ENCODE measurements around the gene AIG1. TPM values are rescaled to one million over a fixed set of nuclear protein-coding genes. Genes with fewer than 3 reads are reported as not detected.
A peak's percentile ranks its signal among the peaks of the same experiment; 100 is the strongest.
"Not testable (repeated sequence)": the region's sequence is repeated elsewhere in the genome, so short reads cannot be mapped to it uniquely, and the experiment has no call there.

AIG1 gene
- 10 to 100 TPM; 11.7 to 12.1 TPM for total RNA-seq

GRCh38 chr6:143060806-143061596, at the start of gene AIG1:
TSS of gene AIG1 (plus strand) at chr6:143060889. CDS start at chr6:143060926, 37 bp downstream.
- Mint-ChIP-seq H3K4me1 (peaks cover 28% of the 10 kb centered on the region), H3K36me3 (ENCODE audit: low read depth) (no peaks in the 10 kb centered on the region), H3K4me3 (peak within 1 kb of the TSS; percentile 82), H3K27ac (peak within 1 kb of the TSS; percentile 93), H3K27me3 (no peaks in the 10 kb centered on the region), H3K9me3 (peaks cover 2% of the 10 kb centered on the region)
- ChIA-PET POLR2A (no interaction called here), CTCF (interaction anchor here (1.0 kb wide), 1 partner anchor 366 kb away, joined by 3 read pairs; no protein-coding TSS in a partner anchor)
- DNase-seq, result peak; percentile 73

DNA sequence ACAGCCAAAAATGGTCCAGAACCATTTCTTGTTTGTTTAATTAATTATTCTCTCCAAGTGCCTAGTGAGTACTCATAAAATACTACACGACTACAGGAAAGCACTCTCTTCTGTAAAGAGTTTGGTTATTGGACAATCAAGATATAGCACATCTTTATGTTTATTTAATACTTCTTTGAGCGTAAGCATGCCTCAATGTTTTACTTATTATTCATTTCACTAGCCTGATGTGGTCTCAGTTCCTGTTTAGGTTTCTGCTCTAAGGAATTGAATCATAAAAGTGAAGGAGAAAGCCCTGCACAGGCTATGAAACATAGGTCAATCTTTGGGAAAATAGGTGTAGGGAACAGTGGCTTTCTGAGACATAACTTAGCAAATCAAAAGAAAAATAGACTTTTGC, 45.9 kb upstream of the AIG1 start:
- Mint-ChIP-seq H3K27ac (no peak overlapping the region), H3K36me3 (ENCODE audit: low read depth) (no peaks in the 10 kb centered on the region), H3K27me3 (peaks cover 2% of the 10 kb centered on the region), H3K4me3 (no peak overlapping the region), H3K9me3 (peaks cover 2% of the 10 kb centered on the region), H3K4me1 (no peaks in the 10 kb centered on the region)
- ChIA-PET POLR2A (no interaction called here), CTCF (no interaction called here)
- DNase-seq, result no peak

- H3K27ac Mint-ChIP-seq, result no peak overlapping the region
Observed at GRCh38 chr6:143015300-143015706, 45.4 kb upstream of the AIG1 start.

DNA sequence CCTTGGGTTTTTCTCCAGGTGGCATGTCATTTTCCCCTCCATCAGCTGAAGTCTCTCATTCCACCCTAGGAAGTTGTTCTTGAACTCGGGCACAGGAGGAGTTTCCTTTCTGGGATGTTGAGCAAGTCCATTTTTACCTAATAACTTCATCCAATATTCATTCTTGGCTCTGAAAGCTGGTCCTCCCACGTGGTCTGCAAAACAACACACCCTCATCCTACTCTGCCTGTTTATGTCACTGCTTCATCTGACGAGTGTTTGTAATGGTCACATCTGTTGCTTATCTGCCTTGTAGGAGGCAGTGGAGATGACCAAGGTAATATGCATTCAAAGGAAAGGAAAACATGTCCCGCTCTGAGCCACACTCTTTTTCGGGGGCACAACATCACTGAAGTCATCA, 41.7 kb upstream of the AIG1 start:
- peaks cover 2% of the 10 kb centered on the region for H3K27me3 Mint-ChIP-seq
- ChIA-PET POLR2A (no interaction called here), CTCF (no interaction called here)
- no peak overlapping the region for H3K4me3 Mint-ChIP-seq
- peaks cover 12% of the 10 kb centered on the region for H3K9me3 Mint-ChIP-seq
- H3K27ac Mint-ChIP-seq, result no peak overlapping the region
- no peak for DNase-seq
- H3K36me3 Mint-ChIP-seq (ENCODE audit: low read depth), result no peaks in the 10 kb centered on the region
- H3K4me1 Mint-ChIP-seq, result no peaks in the 10 kb centered on the region

More at GRCh38 chr6:143015300-143015706, 45.4 kb upstream of the AIG1 start:
- no peak for DNase-seq
- Mint-ChIP-seq H3K4me1 (no peaks in the 10 kb centered on the region), H3K36me3 (ENCODE audit: low read depth) (no peaks in the 10 kb centered on the region), H3K27me3 (peaks cover 2% of the 10 kb centered on the region), H3K9me3 (peaks cover 2% of the 10 kb centered on the region), H3K4me3 (no peak overlapping the region)
- CTCF ChIA-PET, result no interaction called here
- POLR2A ChIA-PET, result no interaction called here

DNA sequence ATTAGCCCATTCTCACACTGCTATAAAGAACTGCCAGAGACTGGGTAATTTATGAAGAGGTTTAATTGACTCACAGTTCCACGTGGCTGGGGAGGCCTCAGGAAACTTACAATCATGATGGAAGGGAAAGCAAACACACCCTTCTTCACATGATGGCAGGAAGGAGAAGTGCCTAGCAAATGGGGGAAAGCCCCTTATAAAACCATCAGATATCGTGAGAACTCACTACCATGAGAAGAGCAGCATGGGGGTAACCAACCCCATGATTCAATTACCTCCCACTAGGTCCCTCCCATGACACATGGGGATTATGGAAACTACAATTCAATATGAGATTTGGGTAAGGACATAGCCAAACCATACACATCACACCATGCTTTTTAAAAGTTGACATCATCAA, 39.8 kb upstream of the AIG1 start:
- CTCF ChIA-PET; DNase-seq; H3K27ac Mint-ChIP-seq; H3K36me3 Mint-ChIP-seq (ENCODE audit: low read depth); H3K27me3 Mint-ChIP-seq; POLR2A ChIA-PET; H3K4me1 Mint-ChIP-seq; H3K4me3 Mint-ChIP-seq: not testable (repeated sequence)
- peaks cover 15% of the 10 kb centered on the region for H3K9me3 Mint-ChIP-seq

DNA sequence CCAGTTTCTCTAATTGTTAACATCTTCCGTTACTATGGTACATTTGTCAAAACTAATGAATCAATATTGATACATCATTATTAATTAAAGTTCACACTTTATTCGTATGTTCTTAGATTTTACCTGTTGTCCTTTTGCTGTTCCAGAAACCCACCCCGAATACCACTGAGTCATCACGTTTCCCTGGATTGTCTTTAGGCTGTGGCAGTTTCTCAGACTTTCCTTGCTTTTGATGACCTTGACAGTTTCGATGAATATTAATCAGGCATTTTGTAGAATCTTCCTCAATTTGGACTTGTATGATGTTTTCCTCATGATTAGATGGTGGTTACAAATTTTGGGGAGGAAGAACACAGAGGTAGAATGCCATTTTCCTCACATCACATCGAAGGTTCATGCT, 39.1 kb upstream of the AIG1 start:
- H3K4me1 Mint-ChIP-seq, result no peaks in the 10 kb centered on the region
- no peak for DNase-seq
- ChIA-PET CTCF (no interaction called here), POLR2A (no interaction called here)
- no peaks in the 10 kb centered on the region for H3K27me3 Mint-ChIP-seq
- peaks cover 18% of the 10 kb centered on the region for H3K9me3 Mint-ChIP-seq
- no peak overlapping the region for H3K27ac Mint-ChIP-seq
- H3K4me3 Mint-ChIP-seq, result no peak overlapping the region
- H3K36me3 Mint-ChIP-seq (ENCODE audit: low read depth), result no peaks in the 10 kb centered on the region

DNA sequence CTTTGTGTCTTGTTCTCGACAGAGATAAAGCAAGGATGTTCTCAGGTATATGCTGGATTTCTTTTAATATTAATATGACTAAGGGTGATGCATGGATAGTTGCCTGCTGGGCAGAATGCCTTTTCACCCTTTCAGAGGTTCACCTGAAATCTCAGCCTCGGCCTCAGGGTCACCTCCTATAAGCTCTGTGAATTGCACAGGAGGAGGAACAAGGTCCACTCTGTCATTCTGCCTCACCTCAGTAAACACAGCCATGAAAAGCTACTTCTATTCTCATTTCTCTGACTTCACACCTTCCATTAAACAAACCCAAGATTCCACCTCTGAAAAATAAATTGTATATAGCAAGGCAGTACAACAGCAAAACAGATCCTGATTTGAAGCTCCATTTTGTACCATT, 38.1 kb upstream of the AIG1 start:
- Mint-ChIP-seq H3K27ac (no peak overlapping the region), H3K9me3 (peaks cover 17% of the 10 kb centered on the region), H3K27me3 (no peaks in the 10 kb centered on the region), H3K4me1 (no peaks in the 10 kb centered on the region), H3K36me3 (ENCODE audit: low read depth) (no peaks in the 10 kb centered on the region), H3K4me3 (no peak overlapping the region)
- ChIA-PET CTCF (interaction anchor here (1.1 kb wide), 1 partner anchor 329 kb away, joined by 3 read pairs; no protein-coding TSS in a partner anchor), POLR2A (no interaction called here)
- DNase-seq, result no peak

DNA sequence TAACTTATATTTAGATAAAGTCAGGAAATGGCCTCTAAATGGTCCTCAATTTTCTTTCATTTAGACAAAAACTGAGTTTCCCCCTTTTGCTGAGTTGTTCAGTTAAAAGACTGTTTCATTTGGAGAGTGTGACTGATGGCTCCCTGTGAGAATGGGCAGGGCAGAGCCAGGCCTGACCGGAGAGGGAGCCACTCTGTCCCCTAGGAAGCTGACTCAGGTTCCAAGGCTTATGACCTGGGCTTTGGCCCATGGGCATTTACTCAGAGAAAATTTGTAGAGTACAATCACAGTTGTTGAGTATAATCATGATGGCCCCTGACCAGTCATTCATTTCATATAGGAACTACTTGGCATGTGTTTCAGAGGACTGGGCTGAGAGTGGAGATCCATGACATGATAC, 37.0 kb upstream of the AIG1 start:
- no peaks in the 10 kb centered on the region for H3K36me3 Mint-ChIP-seq (ENCODE audit: low read depth)
- H3K4me1 Mint-ChIP-seq, result no peaks in the 10 kb centered on the region
- no peak overlapping the region for H3K4me3 Mint-ChIP-seq
- ChIA-PET POLR2A (no interaction called here), CTCF (interaction anchor here (1.1 kb wide), 1 partner anchor 330 kb away, joined by 3 read pairs; no protein-coding TSS in a partner anchor)
- no peak for DNase-seq
- H3K27me3 Mint-ChIP-seq, result no peaks in the 10 kb centered on the region
- H3K9me3 Mint-ChIP-seq, result peaks cover 17% of the 10 kb centered on the region
- no peak overlapping the region for H3K27ac Mint-ChIP-seq

GRCh38 chr6:143024977-143025376, 35.7 kb upstream of the AIG1 start:
- H3K4me1 Mint-ChIP-seq, result no peaks in the 10 kb centered on the region
- no peak overlapping the region for H3K4me3 Mint-ChIP-seq
- no peaks in the 10 kb centered on the region for H3K36me3 Mint-ChIP-seq (ENCODE audit: low read depth)
- no peaks in the 10 kb centered on the region for H3K27me3 Mint-ChIP-seq
- ChIA-PET POLR2A (no interaction called here), CTCF (no interaction called here)
- no peak for DNase-seq
- peaks cover 17% of the 10 kb centered on the region for H3K9me3 Mint-ChIP-seq
- H3K27ac Mint-ChIP-seq, result no peak overlapping the region

DNA sequence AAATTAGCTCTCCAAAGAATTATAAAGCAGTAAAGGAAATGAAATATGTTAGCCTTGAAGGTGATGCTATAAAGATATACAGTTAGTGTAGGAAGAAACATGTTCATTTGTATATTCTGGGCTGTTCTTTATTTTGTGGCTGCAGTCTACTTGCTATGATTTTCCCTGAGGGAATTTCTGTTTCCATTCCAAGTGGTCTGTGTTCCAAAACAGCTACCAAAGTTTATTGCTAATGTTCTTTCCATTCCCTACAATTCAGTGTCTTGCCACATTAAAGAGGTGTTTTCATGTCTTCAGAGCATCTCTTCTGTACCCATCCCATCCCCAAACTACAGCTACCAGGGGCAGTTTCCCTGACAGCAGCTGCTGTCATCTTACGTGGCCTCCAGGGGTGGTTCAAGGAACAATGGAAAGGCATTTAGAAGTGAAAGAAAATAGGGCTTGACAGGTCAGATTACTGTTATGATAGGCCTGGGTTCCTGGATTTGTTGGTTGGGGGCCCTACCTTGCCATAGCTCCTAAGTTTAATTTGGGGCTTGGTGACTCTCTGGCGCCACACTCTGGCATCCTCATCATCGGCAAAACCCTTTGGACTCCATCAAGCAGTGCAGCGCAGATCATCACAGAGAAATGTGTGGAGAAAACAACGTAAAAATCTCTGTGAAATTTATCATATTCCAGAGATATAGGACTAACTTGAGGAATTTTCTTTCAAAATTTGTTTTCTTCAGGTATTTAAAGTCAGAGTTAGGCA, 33.8 kb upstream of the AIG1 start:
- ChIA-PET CTCF (interaction anchor here (0.5 to 1.7 kb wide), 11 partner anchors 13 to 553 kb away, joined by 3 to 10 read pairs (median 3); no protein-coding TSS in a partner anchor), POLR2A (no interaction called here)
- H3K4me3 Mint-ChIP-seq, result no peak overlapping the region
- H3K4me1 Mint-ChIP-seq, result no peaks in the 10 kb centered on the region
- H3K27ac Mint-ChIP-seq, result no peak overlapping the region
- H3K36me3 Mint-ChIP-seq (ENCODE audit: low read depth), result no peaks in the 10 kb centered on the region
- H3K9me3 Mint-ChIP-seq, result peaks cover 6% of the 10 kb centered on the region
- DNase-seq, result peak; percentile 48
- H3K27me3 Mint-ChIP-seq, result no peaks in the 10 kb centered on the region

DNA sequence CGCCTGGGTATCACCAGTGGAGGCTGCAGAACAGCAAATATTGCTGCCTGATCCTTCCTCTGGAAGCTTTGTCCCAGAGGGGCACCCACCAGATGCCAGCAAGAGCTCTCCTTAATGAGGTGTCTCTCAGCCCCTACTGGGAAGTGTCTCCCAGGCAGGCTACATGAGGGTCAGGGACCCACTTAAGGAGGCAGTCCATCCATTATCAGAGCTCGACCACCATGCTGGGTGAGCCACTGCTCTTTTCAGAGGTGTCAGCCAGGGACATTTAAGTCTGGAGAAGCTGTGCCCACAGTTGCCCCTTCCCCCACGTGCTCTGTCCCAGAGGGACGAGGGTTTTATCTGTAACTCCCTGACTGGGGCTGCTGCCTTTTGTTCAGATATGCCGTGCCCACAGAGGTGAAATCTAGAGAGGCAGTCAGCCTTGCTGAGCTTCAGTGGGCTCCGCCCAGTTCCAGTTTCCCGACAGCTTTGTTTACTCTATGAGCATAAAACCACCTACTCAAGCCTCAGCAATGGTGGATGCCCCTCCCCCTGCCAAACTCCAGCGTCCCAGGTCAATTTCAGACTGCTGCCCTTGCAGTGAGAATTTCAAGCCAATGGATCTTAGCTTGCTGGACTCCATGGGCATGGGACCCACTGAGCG, 25.9 kb upstream of the AIG1 start:
- ChIA-PET POLR2A (no interaction called here), CTCF (no interaction called here)
- no peaks in the 10 kb centered on the region for H3K9me3 Mint-ChIP-seq
- peaks cover 3% of the 10 kb centered on the region for H3K27me3 Mint-ChIP-seq
- no peak overlapping the region for H3K27ac Mint-ChIP-seq
- DNase-seq, result no peak
- peaks cover 7% of the 10 kb centered on the region for H3K4me1 Mint-ChIP-seq
- no peak overlapping the region for H3K4me3 Mint-ChIP-seq
- peaks cover 2% of the 10 kb centered on the region for H3K36me3 Mint-ChIP-seq (ENCODE audit: low read depth)

- CTCF ChIA-PET, result no interaction called here
Observed at GRCh38 chr6:143037470-143037869, 23.2 kb upstream of the AIG1 start.

GRCh38 chr6:143038833-143039232, 21.9 kb upstream of the AIG1 start:
- no peak overlapping the region for H3K4me3 Mint-ChIP-seq
- CTCF ChIA-PET, result no interaction called here

More at GRCh38 chr6:143037470-143037869, 23.2 kb upstream of the AIG1 start:
- Mint-ChIP-seq H3K27me3 (peaks cover 3% of the 10 kb centered on the region), H3K27ac (no peak overlapping the region), H3K9me3 (no peaks in the 10 kb centered on the region), H3K4me1 (peaks cover 12% of the 10 kb centered on the region), H3K4me3 (no peak overlapping the region), H3K36me3 (ENCODE audit: low read depth) (peaks cover 2% of the 10 kb centered on the region)
- POLR2A ChIA-PET, result no interaction called here
- no peak for DNase-seq

More at GRCh38 chr6:143038833-143039232, 21.9 kb upstream of the AIG1 start:
- no peak for DNase-seq
- POLR2A ChIA-PET, result no interaction called here
- Mint-ChIP-seq H3K36me3 (ENCODE audit: low read depth) (peaks cover 2% of the 10 kb centered on the region), H3K9me3 (no peaks in the 10 kb centered on the region), H3K27me3 (peaks cover 3% of the 10 kb centered on the region), H3K4me1 (peaks cover 12% of the 10 kb centered on the region), H3K27ac (no peak overlapping the region)
